Measurements from ENCODE around the gene TMEM132D. TPM values are rescaled to one million over a fixed set of nuclear protein-coding genes. Genes with fewer than 3 reads are reported as not detected.

Gene TMEM132D
- total and polyA plus RNA-seq, 4 donors: 0.01 to 0.14 (median 0.08) TPM

GRCh38 chr12:129635021-129635685 is 268.7 kb downstream of the TMEM132D start (continued):
- TF ChIP-seq FOXA2 (IDR thresholded peaks at IDR 0.05): no peak

GRCh38 chr12:129631316-129631715 is 272.5 kb downstream of the TMEM132D start:
- Histone ChIP-seq H3K4me1 (ENCODE audit: control insufficient read depth in 4 of 4, insufficient read depth in 4 of 4, low read length in 3 of 4) (no peaks in the 10 kb centered on the region), H3K36me3 (ENCODE audit: control insufficient read depth in 4 of 4, insufficient read depth in 3 of 4, low read depth in 1 of 4, low read length in 3 of 4) (no peaks in the 10 kb centered on the region), H3K4me3 (ENCODE audit: low read depth in 1 of 3, low read length in 3 of 3) (no peak overlapping the region), H3K27ac (ENCODE audit: low read depth in 1 of 2, low read length in 2 of 2) (no peak overlapping the region), H3K9me3 (ENCODE audit: control insufficient read depth in 4 of 4, low read length in 3 of 4) (no peaks in the 10 kb centered on the region), H3K9ac (ENCODE audit: low read depth in 1 of 2, low read length in 2 of 2) (no peak overlapping the region), H3K27me3 (ENCODE audit: control insufficient read depth in 4 of 4, insufficient read depth in 4 of 4, low read length in 3 of 4) (peaks cover 0 to 6% (median 2%) of the 10 kb centered on the region in 4 donors)
- TF ChIP-seq NR2F2 (IDR thresholded peaks at IDR 0.05) (no peak), REST (IDR thresholded peaks at IDR 0.05) (no peak), JUND (IDR thresholded peaks at IDR 0.05) (no peak), SP1 (IDR thresholded peaks at IDR 0.05) (no peak), FOXA1 (IDR thresholded peaks at IDR 0.05) (no peak), RXRA (IDR thresholded peaks at IDR 0.05) (no peak), TAF1 (conservative IDR thresholded peaks at IDR 0.05) (no peak)
- WGBS: 53% methylated on average over 6 of the region's 6 CpGs
- no peak for DNase-seq (ENCODE audit: low spot score)

- DNase-seq (ENCODE audit: low spot score): no peak
- Histone ChIP-seq H3K4me3 (ENCODE audit: low read depth in 1 of 3, low read length in 3 of 3) (no peak overlapping the region), H3K36me3 (ENCODE audit: control insufficient read depth in 4 of 4, insufficient read depth in 3 of 4, low read depth in 1 of 4, low read length in 3 of 4) (no peaks in the 10 kb centered on the region), H3K9ac (ENCODE audit: low read depth in 1 of 2, low read length in 2 of 2) (no peak overlapping the region), H3K27ac (ENCODE audit: low read depth in 1 of 2, low read length in 2 of 2) (no peak overlapping the region), H3K27me3 (ENCODE audit: control insufficient read depth in 4 of 4, insufficient read depth in 4 of 4, low read length in 3 of 4) (peaks cover 0 to 5% (median 0%) of the 10 kb centered on the region in 4 donors), H3K9me3 (ENCODE audit: control insufficient read depth in 4 of 4, low read length in 3 of 4) (no peaks in the 10 kb centered on the region), H3K4me1 (ENCODE audit: control insufficient read depth in 4 of 4, insufficient read depth in 4 of 4, low read length in 3 of 4) (no peaks in the 10 kb centered on the region)
- no peak for TF ChIP-seq ZBTB33 (IDR thresholded peaks at IDR 0.05)
- no peak for TF ChIP-seq HNF4G (IDR thresholded peaks at IDR 0.05)
- TF ChIP-seq NR2F2 (IDR thresholded peaks at IDR 0.05): no peak
- no peak for TF ChIP-seq REST (IDR thresholded peaks at IDR 0.05)
- no peak for TF ChIP-seq RAD21 (IDR thresholded peaks at IDR 0.05)
- no peak for TF ChIP-seq MAX (IDR thresholded peaks at IDR 0.05)
- no peak for TF ChIP-seq TAF1 (conservative IDR thresholded peaks at IDR 0.05)
- TF ChIP-seq YY1 (IDR thresholded peaks at IDR 0.05): no peak
- 75% methylated on average over 1 of the region's 1 CpG for WGBS
Observed at GRCh38 chr12:129629901-129630300, 273.9 kb downstream of the TMEM132D start.

All from liver (tissue), 9 donors.